Occipital lobe (tissue), 2 donors: Measurements from ENCODE around the gene GRM5. TPM values are rescaled to one million over a fixed set of nuclear protein-coding genes. Genes with fewer than 3 reads are reported as not detected.
"Not testable (repeated sequence)": the region's sequence is repeated elsewhere in the genome, so short reads cannot be mapped to it uniquely, and the experiment has no call there.

Experiments
- DNase-seq: peaks from one replicate; lab custom pipeline; 2025; lab: John Stamatoyannopoulos, UW
- total RNA-seq: library from RNA; depleted of rRNA; stranded (reverse); fragments of >200 nt; gene quantifications from one replicate; pipeline ENCODE4 v1.2.3, GENCODE V29; 2014

Gene GRM5
- total RNA-seq, 1 donor from 2014 or later = 175 TPM

DNA sequence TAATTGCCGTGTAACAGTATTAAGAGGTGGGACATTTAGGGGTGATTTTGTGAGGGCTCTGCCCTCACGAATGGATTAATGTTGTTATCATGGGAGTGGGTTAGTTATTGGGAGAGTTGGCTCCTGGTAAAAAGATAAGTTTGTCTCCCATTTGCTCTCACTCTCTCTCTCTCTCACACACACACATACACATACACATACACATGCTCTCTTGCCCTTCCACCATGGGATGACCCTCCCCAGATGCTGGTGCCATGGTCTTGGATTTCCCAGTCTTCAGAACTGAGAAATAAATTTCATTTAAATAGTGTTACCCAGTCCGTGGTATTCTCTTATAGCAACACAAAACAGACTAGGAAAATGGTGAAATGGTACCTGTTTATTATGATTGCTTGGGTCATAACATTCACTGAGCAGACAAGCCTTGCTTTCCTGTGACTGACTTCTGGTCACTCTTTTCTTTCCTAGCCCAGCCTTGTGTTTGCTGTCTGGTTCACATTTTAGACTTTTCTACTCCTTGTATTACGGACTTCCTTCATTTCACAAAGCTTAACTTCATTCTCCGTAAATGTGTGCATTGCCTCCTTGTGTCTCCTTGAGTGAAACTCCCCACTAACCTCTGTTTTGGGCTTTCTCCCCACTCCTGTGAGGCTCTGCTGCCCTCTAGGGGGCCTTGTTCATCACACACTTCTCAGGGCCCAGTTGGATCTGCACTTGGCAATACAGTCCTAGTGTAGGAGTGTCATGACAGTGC lies 521.7 kb downstream of the GRM5 start:
- DNase-seq = peak; percentile 58

DNA sequence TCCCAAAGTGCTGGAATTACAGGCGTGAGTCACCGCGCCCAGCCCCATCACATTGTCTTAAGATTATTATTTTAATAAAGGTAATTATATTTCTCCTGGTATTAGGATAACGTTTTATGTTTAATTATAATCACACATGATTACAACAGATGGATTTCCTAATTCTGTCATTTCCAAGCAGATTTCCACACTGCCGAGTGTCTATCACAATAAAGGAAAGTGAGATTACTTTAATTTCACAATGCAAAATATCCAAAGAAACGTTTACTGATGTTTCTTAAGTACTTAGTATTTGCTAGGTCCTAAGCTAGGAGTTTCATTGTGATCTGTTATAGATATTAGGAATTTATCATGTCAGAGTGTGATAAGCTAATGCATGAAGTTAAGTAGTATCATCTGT lies 524.8 kb downstream of the GRM5 start:
- no peak for DNase-seq

DNA sequence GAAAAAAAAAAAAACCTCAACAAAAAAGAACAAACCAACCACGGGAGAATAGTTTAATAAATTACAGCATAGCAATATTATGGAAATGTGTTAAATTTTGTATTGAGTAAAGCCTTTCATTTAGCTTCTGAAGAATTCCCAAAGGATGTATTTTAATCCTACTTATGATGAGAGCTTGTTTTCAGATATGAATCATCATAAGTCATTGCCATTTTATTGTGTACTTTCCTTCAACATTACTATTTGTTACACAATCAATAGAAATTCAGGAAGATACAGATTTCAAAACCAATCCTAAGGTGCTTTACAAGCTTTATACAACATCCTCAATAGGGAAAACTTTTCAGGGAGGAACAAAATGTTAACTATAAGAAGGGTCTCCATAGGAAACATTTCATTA lies 527.7 kb downstream of the GRM5 start:
- no peak for DNase-seq

DNA sequence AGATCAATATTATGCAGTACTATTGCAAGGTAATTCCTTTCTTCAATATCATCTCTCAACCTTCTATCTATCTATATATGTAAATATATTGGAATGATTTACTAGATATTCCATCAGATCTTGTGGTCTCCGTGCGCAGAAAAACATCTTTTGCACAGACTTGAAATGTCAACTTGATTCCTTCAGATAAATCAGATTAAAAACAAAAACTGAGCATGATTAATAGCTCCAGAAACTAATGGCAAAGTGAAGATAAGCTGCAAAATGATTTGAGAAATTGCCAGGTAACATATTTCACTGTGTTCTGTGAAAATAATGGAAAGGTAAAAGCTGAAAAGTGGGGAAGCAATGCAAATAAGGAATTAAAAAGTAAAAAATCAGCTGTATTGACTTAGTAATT lies 528.2 kb downstream of the GRM5 start:
- DNase-seq = no peak

DNA sequence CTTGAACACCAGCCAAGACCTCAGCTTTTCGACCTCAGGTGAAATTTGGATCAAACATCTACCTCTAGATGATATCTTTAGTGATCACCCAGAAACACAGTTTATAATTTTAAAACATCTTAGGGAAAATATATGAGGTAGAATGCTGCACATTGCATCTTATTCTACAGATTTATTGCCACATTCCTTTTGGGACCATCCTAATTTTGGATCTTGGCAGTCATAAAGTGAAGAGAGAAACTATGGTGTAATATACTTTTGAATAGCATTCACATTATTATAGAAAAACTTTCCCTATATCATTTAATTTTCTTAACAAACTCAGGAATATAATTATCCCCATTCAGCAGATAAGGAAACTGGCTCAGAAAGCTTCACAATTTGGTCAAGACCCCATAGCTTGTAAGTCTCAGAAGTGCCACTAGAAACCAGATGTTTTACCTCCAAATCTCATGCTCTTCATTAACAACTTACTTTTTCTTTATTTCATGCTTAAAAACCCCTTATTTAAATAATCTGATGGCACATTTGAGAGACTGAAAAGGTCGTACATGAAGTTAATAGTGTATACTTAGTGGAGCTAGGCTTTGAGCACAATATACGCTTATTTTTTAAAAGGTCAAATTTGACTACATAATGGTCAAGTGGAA lies 529.0 kb downstream of the GRM5 start:
- no peak for DNase-seq

DNA sequence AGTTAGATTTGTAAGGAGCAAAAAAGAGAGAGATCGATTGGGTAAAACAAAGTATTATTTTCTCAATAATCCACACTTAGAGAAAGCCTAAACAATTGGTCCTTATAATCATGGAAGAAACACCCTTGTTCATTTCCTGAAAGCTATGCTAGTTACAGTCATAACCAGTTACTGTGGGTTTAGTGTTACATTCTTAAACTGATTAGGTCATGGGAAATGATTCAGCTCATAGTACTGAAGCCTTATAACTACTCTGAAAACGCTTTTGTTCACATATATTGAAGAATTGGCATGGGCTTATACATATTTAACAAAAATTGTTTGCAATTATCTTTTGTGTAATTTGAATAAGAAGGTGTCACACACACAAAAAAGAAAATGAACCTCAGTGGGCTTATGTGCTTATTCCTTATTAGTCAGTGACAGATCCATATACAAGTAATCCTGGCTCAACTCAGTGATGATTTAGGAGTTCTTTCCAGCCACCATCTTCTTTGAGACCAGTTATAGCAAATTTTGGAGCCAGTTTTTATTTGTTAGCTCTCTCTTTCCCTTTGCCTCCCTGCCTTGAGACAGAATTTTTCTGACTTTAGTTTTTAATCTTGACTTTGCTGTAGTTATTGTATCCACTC lies 529.8 kb downstream of the GRM5 start:
- no peak for DNase-seq

DNA sequence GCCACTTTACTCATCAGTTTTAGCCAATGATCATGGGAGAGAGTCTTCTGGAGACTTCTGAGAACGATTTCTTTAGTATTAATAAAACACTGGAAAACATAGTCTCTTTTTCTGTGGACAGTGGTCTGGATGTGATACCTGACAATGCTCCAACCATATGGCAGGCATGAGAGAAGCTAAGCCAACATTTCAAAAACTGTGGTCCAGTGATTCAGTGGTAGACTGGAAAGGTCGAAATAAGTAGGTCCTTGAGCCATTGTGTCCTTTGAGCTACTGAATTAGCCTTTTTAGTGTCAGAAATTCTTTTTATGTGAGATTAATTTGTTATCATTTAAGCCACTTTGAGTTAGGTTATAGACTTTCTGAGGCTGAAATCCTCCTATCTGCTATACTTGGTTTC lies 530.5 kb downstream of the GRM5 start:
- DNase-seq = no peak

DNA sequence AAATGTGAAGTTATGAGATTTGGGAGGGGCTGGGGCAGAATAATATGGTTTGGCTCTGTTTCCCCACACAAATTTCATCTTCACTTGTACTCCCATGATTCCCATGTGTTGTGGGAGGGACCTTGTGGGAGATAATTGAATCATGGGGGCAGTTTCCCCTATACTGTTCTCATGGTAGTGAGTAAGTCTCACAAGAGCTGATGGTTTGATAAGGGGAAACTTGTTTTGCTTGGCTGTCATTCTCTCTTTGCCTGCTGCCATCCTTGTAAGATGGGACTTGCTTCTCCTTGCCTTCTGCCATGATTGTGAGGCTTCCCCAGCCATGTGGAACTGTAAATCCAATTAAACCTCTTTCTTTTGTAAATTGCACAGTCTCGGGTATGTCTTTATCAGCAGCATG lies 531.1 kb downstream of the GRM5 start:
- DNase-seq = not testable (repeated sequence)

DNA sequence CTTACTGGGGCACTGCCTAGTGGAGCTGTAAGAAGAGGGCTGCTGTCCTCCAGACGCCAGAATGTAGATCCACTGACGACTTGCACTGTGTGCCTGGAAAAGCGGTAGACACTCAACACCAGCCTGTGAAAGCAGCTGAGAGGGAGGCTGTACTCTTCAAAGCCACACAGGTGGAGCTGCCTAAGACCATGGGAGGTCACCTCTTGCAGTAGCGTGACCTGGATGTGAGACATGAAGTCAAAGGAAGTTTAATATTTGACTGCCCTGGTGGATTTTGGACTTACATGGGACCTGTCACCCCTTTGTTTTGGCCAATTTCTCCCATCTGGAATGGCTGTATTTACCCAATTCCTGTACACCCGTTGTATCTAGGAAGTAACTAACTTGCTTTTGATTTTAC lies 531.6 kb downstream of the GRM5 start:
- DNase-seq = no peak

DNA sequence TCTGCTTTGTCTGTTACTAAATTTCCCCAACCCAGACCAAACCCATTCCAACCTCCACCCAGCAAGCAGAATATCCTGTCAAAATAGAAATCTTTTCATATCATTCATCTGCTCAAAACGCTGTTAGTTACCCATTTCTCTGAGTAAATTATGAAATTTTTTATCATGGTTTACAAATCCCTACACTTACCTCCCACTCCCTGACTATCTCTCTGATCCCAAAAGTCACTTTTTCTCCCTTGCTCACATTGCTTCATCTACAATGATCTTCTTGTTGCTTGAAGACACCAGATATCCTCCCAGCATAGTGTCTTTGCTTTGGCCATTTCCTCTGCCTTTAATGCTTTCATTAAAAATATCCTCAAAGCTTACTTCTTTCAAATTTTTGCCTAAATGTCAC lies 532.8 kb downstream of the GRM5 start:
- no peak for DNase-seq

DNA sequence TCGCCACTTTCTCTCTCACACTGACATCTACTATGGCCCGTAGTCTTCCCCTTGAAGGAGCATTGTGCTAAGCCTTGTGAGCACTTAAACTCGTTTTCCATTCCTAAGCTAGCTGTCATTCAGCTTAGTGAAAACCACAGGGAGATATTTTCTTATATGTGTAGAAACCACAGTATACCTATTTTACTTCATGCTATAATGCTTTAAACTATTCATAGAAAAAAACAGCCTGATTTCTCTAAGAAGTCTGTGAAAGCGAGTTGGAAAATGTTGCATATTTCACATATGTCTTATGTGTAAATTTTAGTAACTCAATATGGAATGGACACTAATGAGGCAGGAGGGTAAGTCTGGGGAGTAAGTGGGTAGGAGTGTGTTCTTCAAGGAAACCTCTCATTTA lies 534.0 kb downstream of the GRM5 start:
- DNase-seq = no peak

DNA sequence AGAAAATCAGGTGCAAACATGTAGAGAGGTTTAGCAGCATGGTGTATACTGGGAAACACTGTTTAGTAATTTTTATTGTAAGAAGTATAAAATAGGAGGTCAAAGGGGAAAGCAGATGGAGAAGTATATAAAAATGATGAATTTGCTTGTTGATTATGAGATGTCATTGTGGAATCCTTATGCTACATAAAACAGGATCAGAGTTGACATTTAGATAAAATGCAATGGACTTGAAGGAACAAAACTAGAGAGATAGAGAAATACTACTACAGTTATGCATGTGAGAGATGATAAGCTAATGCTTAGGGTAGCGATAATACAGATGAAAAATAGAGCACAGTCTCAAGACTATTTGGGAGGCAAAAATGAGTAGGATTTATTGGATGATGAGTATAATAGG lies 536.4 kb downstream of the GRM5 start:
- DNase-seq = no peak

DNA sequence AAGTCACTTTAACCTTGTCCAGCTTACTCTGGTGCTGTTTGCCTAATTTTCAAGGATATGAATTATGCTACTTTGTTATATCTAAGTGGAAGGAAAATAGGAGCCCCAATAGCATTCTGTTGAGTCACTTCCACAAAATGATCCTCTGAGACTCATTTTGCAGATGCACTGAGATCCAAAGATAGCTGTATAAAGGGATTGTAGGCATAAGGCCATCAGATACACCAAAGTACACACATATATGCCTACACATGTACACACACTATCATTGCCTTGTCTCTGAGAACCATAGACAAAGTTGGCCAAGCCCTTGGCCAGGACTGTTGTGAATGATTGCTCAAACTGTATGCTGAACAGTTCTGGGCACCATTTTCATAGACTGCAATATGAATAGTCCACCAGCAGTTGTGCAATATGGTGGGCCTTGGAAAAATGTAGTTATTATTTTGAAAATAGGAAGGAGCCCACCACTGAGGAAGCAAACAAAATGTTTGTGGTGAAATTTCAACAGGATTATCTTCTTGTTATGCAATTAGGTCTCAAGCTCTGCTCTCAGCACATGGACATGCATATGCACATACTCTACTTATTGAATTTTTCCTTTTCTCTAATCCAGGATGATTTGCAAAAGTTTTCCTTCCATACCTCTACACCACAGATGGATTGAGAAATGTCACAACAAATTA lies 542.3 kb downstream of the GRM5 start:
- no peak for DNase-seq

DNA sequence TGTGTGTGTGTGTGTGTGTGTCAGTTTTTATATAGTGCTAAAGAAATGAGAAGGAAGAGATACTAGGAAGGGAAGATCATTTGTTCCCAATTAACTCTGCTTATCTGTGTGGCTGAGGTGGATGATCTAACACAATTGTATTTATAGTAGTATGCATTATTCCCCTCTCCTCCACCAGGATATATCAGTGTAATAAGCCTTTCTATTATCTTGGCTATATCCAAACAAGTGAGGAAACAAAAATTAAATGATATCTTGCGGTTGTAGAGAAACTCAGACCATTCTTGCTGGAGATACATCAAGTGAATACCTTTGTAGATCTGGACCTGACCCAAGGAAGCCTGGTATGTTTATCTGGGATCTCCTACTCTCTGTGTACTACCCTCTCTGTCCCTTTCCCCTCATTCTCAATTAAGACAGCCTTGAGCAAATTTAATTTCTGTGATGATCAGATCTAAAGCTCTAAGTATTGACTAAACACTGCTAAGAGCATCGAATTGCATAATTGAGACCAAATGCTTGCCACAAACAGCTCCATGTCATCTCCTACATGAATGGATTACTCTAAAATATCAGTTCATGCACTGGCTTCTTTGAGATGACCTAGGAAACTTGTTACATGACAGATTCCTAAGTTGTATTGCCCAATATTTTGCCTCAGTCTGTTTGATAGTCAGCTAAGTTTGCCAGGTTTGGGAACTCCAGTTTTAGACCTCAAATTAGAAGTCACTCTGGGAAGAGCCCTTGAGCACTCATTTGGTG lies 543.0 kb downstream of the GRM5 start:
- no peak for DNase-seq

DNA sequence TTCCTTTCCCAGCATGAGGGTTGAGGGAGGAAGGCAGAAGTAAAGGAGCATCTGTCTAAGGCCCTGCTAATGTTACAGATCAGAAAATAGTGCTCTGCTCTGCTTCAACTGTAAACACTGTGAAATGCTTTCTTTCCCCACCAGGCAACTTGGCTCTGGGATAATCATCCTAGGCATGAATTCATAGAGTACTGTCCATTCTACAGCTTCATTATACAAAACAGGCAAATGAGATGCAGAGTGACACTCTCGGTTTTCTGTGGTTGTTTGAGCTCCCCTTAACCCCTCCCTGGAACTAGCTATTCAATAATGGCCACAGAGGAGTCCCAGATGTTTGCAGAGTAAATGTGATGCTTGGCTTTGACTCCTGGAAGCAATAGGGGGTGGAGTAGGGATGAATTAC lies 544.0 kb downstream of the GRM5 start:
- DNase-seq = no peak

DNA sequence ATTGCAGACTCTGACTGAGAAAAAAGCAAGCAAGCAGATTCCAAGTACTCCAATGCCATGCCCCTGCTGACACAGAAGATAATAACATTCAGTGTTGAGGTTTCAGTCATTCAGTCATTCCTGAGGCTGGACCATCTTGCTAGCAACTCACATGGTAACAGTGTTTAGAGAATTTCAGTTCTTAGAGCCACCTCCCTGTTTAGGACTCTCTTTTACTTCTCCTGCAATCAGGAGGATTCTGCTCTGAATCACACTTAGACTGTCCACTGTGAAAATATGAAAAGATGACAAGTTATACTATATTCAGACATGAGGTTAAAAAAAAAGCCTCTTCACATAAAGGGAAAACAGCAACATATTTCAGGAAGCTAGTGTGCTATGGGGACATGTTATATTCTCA lies 544.4 kb downstream of the GRM5 start:
- no peak for DNase-seq

DNA sequence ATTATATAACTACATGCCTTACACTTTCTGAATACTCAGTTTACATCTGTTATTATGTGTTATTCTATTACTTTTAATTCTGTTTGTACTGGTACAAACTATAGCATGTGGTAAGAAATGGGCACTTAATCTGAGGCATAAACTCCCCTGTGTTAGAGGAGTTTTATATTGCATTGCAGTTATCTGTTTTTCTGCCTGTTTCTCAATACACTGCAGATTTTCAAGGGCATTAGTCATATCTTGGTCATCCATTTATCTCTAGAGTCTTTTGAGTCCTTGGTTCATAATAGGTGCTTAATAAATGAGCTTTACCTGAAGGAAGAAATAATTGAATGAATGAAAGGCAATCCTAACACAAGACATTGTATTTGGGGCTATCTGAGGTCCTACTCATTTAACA lies 545.4 kb downstream of the GRM5 start:
- no peak for DNase-seq

DNA sequence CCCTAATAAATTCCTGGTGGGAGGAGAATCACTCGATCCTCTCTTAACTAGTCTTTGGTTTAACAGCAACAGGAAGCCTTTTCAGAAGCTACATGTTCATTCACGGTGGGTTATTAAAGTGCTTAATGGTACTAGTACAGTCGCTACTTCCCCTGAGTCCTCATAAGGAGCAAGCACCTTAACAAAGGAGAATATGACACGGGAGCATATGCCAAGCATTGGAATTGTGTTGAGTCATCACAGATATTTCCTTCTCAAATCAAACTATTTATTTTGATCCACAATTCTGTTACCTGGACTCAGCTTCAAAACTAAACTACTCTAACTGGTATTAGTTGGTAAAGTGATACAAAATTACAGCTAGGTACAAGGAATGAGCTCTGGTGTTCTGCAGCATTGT lies 550.8 kb downstream of the GRM5 start:
- no peak for DNase-seq

DNA sequence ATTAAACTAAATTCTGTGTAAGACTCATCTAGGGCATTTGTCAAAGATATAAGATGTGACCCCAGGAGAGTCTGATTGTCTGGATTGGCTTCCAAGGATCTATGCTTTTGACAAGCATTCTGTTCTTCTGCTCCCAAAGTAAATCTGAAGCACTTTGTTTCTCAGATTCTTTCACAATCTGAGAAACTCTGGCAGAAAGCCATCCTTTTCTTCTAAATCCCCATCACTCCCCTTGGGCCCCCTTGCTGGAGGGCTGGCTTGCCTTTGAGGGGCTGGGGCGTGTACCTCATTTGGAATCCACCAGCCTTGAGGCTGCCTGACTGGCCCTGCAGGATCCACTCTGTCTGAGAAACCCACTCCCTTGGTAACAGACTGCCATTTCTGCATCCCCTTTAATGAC lies 554.8 kb downstream of the GRM5 start:
- no peak for DNase-seq

DNA sequence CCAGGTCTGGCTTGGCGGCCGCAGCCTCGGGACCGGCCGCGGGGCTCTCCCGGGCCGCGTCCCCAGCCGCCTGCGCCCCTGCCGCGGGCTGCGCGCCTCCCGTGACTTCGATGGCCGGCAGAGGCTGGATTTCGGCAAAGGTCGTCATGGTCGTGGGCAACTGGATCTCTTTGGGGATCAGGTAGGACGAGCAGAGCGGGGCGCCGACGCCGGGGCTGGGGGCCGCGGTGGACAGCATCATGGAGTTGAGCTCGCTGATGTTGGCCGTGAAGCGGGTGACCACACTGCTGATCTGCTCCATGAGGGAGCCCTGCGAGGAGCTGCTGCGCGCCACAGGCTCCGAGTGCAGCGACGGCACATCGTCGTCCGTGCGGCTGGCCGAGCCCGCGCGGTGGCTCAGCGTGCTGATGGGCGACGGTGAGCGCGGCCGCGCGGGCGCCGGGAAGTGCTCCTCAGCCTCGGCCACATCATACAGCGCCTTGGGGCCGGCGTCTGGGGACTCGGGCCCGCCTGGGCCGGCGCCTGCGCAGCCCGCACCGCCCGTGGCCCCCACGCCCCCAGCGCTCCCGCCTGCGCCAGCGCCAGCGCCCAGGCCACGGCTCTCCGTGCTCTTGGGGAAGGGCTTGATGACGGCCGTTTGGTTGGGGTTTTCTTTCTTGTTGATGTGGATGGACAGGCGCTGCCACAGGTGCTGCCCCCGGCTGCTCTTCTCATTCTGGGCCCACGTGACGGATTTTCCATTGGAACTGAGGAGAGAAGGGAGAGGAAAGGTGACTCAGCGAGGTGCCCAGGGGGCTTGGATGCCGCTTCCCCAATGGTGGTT lies 556.8 kb downstream of the GRM5 start:
- DNase-seq = no peak

DNA sequence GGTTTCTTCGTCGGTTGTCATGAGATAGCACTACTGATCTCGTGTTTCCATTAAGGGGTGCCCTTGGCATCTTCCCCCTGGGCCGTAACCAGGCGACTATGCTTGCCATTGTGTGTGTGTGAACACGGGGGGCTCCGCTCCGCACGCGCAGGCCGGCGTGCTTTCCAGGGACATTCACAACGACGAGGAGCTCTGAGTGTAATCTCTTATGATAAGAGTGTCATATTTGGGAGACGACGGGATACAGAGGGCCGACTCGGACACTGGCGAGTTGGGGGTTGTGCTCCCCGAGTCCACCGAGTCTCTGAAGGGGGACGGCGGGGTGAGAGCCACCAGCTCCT lies 557.4 kb downstream of the GRM5 start:
- no peak for DNase-seq
